Upper lobe of left lung (tissue), 6 donors: ENCODE results near the gene EMC1. TPM values are rescaled to one million over a fixed set of nuclear protein-coding genes. Genes with fewer than 3 reads are reported as not detected.
"Not testable (repeated sequence)": the region's sequence is repeated elsewhere in the genome, so short reads cannot be mapped to it uniquely, and the experiment has no call there.

Source experiments
- ATAC-seq, 2 donors: fragments of 200-7000 bp; cut with Tn5 transposase; one replicate each; pipeline ENCODE4 v1.9.1; 2022; ENCODE audit warnings: mild to moderate bottlenecking in 2 of 2, moderate library complexity in 2 of 2; ENCODE audit not compliant: low FRiP score in 2 of 2
- DNase-seq, 2 donors: peaks; one replicate each; pipeline ENCODE4 v3.0.0-alpha.2; 2019 to 2020
- H3K27ac ChIP-seq, 4 donors: fragments of 200-600 bp; sonication (generic); one replicate each; pipeline ENCODE4 v1.5.1; 2016 to 2019
- H3K27me3 ChIP-seq, 4 donors: fragments of 200-600 bp; sonication (generic); one replicate each; pipeline ENCODE4 v1.5.1; 2017 to 2019
- H3K36me3 ChIP-seq, 4 donors: fragments of 200-600 bp; sonication (generic); one replicate each; pipeline ENCODE4 v1.5.1; 2016 to 2019
- H3K4me1 ChIP-seq, 4 donors: fragments of 200-600 bp; sonication (generic); one replicate each; pipeline ENCODE4 v1.5.1; 2018 to 2019
- H3K4me3 ChIP-seq, 4 donors: fragments of 200-600 bp; sonication (generic); one replicate each; pipeline ENCODE4 v1.5.1; 2017 to 2019; ENCODE audit warnings: mild to moderate bottlenecking in 2 of 4, moderate library complexity in 1 of 4
- H3K9me3 ChIP-seq, 4 donors: fragments of 200-600 bp; sonication (generic); one replicate each; pipeline ENCODE4 v1.5.1; 2018 to 2019
- EP300 ChIP-seq, 4 donors: sonication (generic); formaldehyde crosslinking; IDR thresholded peaks; one replicate each; pipeline ENCODE4 v1.5.1; 2017; ENCODE audit warnings: antibody characterized with exemption in 4 of 4, control low read depth in 2 of 4
- POLR2A ChIP-seq, 4 donors: fragments of 450-650 bp; IDR thresholded peaks; one replicate each; pipeline ENCODE4 v1.5.1; 2016 to 2017; ENCODE audit warnings: antibody characterized with exemption in 4 of 4, mild to moderate bottlenecking in 2 of 4
- POLR2AphosphoS5 ChIP-seq, 2 donors: sonication (generic); formaldehyde crosslinking; IDR thresholded peaks; one replicate each; pipeline ENCODE4 v1.5.1; 2017; ENCODE audit warnings: antibody characterized with exemption in 2 of 2
- WGBS, 2 donors: methylation state at CpG; one replicate each; pipeline ENCODE4 v1.1.5; 2017 to 2018; 5-methylcytosine and 5-hydroxymethylcytosine counted together
- total RNA-seq, 6 donors: library from RNA; depleted of rRNA in 4 of 6; stranded (reverse); fragments of >200 nt in 4 of 6; gene quantifications; one replicate each; pipeline versions ENCODE4 v1.1.0 to v1.2.1, GENCODE V29; 2016 to 2021
- TF ChIP-seq, protein P1 (sequence below), 6 experiments: fragments of 450-650 bp in 4 of 6; fragments of 200-600 bp in 2 of 6; sonication (generic) in 2 of 6; IDR thresholded peaks; one replicate each; pipeline ENCODE4 v1.5.1; 2016 to 2019; ENCODE audit warnings: antibody characterized with exemption in 6 of 6
- donor health status: DM: no; HTN: no; CAD: no; lungs with moderate emphysema.
- donor health status: DM: no; HTN: yes; CAD: no; lungs with severe emphysema.

EMC1 gene
- total RNA-seq, 6 donors from 2014 or later: 31.7 to 65.0 (median 41.9) TPM

DNA sequence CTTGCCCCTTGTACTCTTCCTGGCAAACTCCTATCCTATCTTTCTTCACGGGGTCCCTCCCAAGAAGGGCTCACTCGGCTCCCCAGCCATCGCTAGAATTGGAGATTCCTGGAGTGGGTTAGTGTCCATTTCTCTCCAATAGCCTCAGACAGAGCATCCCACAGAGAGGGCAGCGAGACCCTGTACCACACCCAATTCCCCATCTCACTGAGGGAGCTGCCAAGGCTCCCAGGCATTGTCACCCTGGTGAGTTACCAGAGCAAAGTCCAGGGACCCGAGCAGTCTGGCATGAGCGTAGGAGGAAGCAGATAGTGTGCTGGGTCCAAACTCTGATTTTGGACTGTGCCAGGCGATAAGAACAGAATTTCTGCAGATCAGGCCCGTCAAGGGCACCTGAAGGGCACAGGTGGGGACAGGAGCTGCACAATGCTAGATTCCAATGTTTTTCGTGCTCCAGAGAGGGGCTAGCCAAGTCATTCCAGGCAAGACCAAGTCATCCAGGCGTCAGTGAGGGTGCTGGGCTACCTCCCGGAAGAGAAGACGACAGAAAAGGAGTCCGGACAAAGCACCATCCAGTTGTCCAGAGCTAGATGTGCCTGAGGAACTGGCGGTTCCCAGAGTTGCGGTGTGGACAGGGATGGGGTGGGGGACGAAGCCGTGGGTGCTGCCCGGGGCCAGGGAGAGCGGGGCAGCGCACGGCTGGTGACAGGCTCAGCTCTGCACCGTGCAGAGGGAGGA is 22.0 kb upstream of the EMC1 start:
- no peak overlapping the region for H3K4me3 ChIP-seq
- no peaks in the 10 kb centered on the region for H3K36me3 ChIP-seq
- 91 to 93% methylated on average over 21 to 22 of the region's 22 CpGs for WGBS, 2 donors
- peaks cover 0 to 3% (median 0%) of the 10 kb centered on the region in 4 donors for H3K9me3 ChIP-seq
- DNase-seq: no peak
- no peak for ATAC-seq
- H3K27ac ChIP-seq: no peak overlapping the region
- TF ChIP-seq POLR2A (IDR thresholded peaks at IDR 0.05): no peak
- TF ChIP-seq, protein P1, sequence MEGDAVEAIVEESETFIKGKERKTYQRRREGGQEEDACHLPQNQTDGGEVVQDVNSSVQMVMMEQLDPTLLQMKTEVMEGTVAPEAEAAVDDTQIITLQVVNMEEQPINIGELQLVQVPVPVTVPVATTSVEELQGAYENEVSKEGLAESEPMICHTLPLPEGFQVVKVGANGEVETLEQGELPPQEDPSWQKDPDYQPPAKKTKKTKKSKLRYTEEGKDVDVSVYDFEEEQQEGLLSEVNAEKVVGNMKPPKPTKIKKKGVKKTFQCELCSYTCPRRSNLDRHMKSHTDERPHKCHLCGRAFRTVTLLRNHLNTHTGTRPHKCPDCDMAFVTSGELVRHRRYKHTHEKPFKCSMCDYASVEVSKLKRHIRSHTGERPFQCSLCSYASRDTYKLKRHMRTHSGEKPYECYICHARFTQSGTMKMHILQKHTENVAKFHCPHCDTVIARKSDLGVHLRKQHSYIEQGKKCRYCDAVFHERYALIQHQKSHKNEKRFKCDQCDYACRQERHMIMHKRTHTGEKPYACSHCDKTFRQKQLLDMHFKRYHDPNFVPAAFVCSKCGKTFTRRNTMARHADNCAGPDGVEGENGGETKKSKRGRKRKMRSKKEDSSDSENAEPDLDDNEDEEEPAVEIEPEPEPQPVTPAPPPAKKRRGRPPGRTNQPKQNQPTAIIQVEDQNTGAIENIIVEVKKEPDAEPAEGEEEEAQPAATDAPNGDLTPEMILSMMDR (IDR thresholded peaks at IDR 0.05): no peak
- TF ChIP-seq EP300 (IDR thresholded peaks at IDR 0.05): no peak
- no peaks in the 10 kb centered on the region for H3K27me3 ChIP-seq
- peaks cover 0 to 6% (median 2%) of the 10 kb centered on the region in 4 donors for H3K4me1 ChIP-seq

DNA sequence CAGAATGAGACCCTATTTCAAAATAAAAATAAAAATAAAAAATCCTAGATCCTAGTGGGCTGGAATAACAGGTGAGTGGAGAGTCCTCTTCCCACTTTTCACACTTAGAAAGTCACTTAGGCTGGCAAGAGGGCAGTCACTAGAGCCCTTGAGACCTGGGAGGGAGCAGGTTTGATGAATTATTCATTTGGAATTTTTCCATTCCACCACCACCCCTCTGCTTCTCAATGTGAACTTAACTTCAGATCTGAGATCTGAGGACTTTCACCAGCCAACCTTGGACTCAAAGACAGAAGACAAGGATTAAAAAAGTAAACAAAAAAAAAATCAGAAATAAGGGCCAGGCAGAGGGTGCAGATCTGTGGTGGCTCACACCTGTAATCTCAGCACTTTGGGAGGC is 20.7 kb upstream of the EMC1 start:
- Histone ChIP-seq H3K36me3 (no peaks in the 10 kb centered on the region), H3K9me3 (peaks cover 0 to 3% (median 0%) of the 10 kb centered on the region in 4 donors), H3K4me1 (peaks cover 0 to 6% (median 2%) of the 10 kb centered on the region in 4 donors), H3K4me3 (no peak overlapping the region), H3K27me3 (no peaks in the 10 kb centered on the region), H3K27ac (no peak overlapping the region)
- DNase-seq (no peak), ATAC-seq (no peak)
- no peak for TF ChIP-seq POLR2AphosphoS5 (IDR thresholded peaks at IDR 0.05)
- no peak for TF ChIP-seq POLR2A (IDR thresholded peaks at IDR 0.05)
- no peak for TF ChIP-seq EP300 (IDR thresholded peaks at IDR 0.05)
- TF ChIP-seq, protein P1 (IDR thresholded peaks at IDR 0.05): no peak

DNA sequence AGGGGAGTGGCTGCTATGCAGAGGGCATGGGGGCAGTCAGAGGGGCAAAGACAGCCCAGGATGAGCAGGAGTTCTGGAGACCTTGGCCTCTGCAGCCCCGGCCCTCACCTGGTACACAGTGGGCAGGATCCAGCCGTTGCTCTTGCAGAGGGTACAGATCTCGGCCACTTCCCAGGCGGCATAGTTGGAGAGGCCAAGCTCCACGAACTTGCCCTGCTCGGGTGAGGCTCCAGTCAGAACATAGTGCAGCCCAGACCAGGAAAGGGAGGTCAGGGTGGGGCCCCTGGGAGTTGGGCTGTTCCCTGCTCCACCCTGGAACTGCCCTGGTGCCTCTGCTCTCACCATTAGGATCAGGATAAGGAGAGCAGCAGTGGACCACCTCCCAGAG is 19.0 kb upstream of the EMC1 start:
- not testable (repeated sequence) for DNase-seq, H3K27ac ChIP-seq, H3K27me3 ChIP-seq, ATAC-seq, H3K36me3 ChIP-seq, H3K4me3 ChIP-seq, H3K9me3 ChIP-seq, H3K4me1 ChIP-seq
- no CpG with 5 or more reads among the region's 6 CpGs for WGBS, 2 donors

DNA sequence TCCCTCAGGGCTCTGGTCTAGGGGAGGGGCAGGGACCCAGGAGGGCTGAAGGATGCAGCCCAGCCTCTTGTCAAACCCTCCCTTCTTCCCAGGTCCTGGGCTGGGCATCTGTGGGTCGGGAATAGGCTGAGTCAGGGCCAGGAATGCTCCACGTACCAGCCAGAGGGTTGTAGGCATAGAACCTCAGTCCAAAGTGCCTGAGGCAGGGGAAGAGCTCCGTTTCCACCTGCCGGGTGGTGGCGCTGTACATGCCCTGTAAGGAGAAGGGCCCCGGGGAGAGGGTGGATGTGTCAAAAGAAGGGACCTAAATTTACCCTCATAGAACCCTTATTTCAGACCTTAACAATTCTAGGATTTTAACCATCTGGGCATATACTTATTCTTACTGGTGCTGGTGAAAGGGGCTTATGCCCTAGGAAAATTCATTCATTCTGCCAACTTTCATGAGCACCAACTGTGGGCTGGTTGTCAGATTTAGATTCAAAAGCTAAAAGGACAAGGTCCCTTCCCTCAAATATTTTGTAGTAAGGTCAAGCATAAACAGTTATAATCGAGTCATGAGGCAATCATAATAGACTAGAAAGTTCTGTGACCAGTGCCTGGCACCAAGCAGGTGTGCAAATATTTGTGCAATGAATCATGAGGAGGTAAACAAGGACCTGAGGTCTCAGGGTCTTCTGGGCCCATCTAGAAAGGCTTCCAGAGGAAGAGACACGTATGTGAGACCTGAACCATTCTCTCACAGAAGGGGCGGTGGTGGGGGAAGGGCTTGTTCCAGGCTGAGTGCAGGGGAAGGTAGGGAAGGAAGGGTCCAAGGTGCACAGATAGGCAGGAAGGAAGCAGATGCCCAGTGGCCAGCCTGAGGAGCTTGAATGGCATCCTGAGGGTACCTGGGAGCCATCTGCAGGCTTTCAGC is 18.4 kb upstream of the EMC1 start:
- ATAC-seq, H3K36me3 ChIP-seq, H3K4me3 ChIP-seq, DNase-seq, H3K27ac ChIP-seq, H3K27me3 ChIP-seq, H3K9me3 ChIP-seq, H3K4me1 ChIP-seq: not testable (repeated sequence)
- 68 to 81% methylated on average over 7 to 8 of the region's 9 CpGs for WGBS, 2 donors

DNA sequence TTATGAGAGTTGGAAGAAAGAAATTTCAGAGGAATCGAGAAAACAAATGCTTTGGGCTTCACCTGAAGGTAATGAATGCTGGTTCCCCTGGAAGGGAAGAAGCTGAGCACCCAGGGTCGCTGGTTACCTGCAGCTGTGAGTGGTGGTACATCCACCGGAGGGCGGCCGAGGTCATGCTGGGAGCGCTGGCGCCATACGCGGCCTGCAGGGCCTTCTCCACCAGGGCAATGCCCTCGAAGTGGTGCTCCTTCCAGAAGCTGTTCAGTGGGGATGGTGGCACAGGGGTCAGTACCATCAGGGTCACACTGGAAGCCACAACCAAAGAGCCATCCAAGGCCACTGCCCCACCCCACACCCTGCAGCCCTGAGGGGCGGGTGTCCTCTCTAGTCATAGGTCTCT is 17.1 kb upstream of the EMC1 start:
- no peak overlapping the region for H3K4me3 ChIP-seq
- TF ChIP-seq POLR2AphosphoS5 (IDR thresholded peaks at IDR 0.05): no peak
- TF ChIP-seq, protein P1 (IDR thresholded peaks at IDR 0.05): no peak
- no peak for TF ChIP-seq EP300 (IDR thresholded peaks at IDR 0.05)
- no peak for TF ChIP-seq POLR2A (IDR thresholded peaks at IDR 0.05)
- H3K4me1 ChIP-seq: no peaks in the 10 kb centered on the region
- 84 to 85% methylated on average over 9 to 11 of the region's 11 CpGs for WGBS, 2 donors
- no peaks in the 10 kb centered on the region for H3K9me3 ChIP-seq
- DNase-seq (no peak), ATAC-seq (no peak)
- no peaks in the 10 kb centered on the region for H3K36me3 ChIP-seq
- no peak overlapping the region for H3K27ac ChIP-seq
- no peaks in the 10 kb centered on the region for H3K27me3 ChIP-seq
